GM21723 (cell line): ENCODE data around the gene EDN1.

ENCODE experiments used
- ATAC-seq: cut with Tn5 transposase; IDR thresholded peaks from one replicate; pipeline ENCODE4 v1.9.1; 2021; ENCODE audit warnings: mild to moderate bottlenecking, moderate library complexity; ENCODE audit not compliant: unreplicated experiment

EDN1 gene

GRCh38 chr6:12293931-12294807, 4.0 kb downstream of the EDN1 start:
- no peak for ATAC-seq

GRCh38 chr6:12294851-12295536, 4.8 kb downstream of the EDN1 start:
- no peak for ATAC-seq

- no peak for ATAC-seq
Observed at GRCh38 chr6:12295558-12296254, 5.5 kb downstream of the EDN1 start.

GRCh38 chr6:12296255-12296573, 6.1 kb downstream of the EDN1 start:
- ATAC-seq, result no peak

- ATAC-seq, result no peak
Observed at GRCh38 chr6:12296604-12297003, 6.4 kb downstream of the EDN1 start.

GRCh38 chr6:12297363-12298016, 7.3 kb downstream of the EDN1 start:
- ATAC-seq, result no peak

GRCh38 chr6:12298017-12298978, 8.1 kb downstream of the EDN1 start:
- no peak for ATAC-seq

GRCh38 chr6:12298995-12299394, 8.8 kb downstream of the EDN1 start:
- no peak for ATAC-seq

GRCh38 chr6:12301018-12301417, 10.9 kb downstream of the EDN1 start:
- ATAC-seq, result no peak

GRCh38 chr6:12304487-12304886, 14.3 kb downstream of the EDN1 start:
- no peak for ATAC-seq

GRCh38 chr6:12309070-12309469, 18.9 kb downstream of the EDN1 start:
- ATAC-seq, result no peak

- no peak for ATAC-seq
Observed at GRCh38 chr6:12311106-12311505, 20.9 kb downstream of the EDN1 start.

- no peak for ATAC-seq
Observed at GRCh38 chr6:12312736-12313135, 22.6 kb downstream of the EDN1 start.

GRCh38 chr6:12313306-12313991, 23.3 kb downstream of the EDN1 start:
- no peak for ATAC-seq

- no peak for ATAC-seq
Observed at GRCh38 chr6:12313992-12314589, 23.9 kb downstream of the EDN1 start.

- ATAC-seq, result no peak
Observed at GRCh38 chr6:12314751-12315150, 24.6 kb downstream of the EDN1 start.

- no peak for ATAC-seq
Observed at GRCh38 chr6:12315292-12316081, 25.3 kb downstream of the EDN1 start.

- no peak for ATAC-seq
Observed at GRCh38 chr6:12318749-12319148, 28.6 kb downstream of the EDN1 start.
